Skin epidermis (tissue), 12 donors: ENCODE results near the gene HCN1.
"Not testable (repeated sequence)": the region's sequence is repeated elsewhere in the genome, so short reads cannot be mapped to it uniquely, and the experiment has no call there.

ENCODE experiments used
- H3K27ac ChIP-seq, 21 experiments: fragments of 200-600 bp; sonication (generic) in 11 of 21; one replicate each; pipeline ENCODE4 v1.5.0; 2020; ENCODE audit warnings: mild to moderate bottlenecking in 3 of 21, inconsistent platforms in 2 of 21, moderate library complexity in 2 of 21
- H3K4me3 ChIP-seq, 7 experiments: fragments of 200-600 bp; sonication (generic) in 2 of 7; one replicate each; pipeline ENCODE4 v1.5.0; 2020; ENCODE audit warnings: inconsistent platforms in 2 of 7, mild to moderate bottlenecking in 2 of 7, moderate library complexity in 1 of 7

The HCN1 gene

DNA sequence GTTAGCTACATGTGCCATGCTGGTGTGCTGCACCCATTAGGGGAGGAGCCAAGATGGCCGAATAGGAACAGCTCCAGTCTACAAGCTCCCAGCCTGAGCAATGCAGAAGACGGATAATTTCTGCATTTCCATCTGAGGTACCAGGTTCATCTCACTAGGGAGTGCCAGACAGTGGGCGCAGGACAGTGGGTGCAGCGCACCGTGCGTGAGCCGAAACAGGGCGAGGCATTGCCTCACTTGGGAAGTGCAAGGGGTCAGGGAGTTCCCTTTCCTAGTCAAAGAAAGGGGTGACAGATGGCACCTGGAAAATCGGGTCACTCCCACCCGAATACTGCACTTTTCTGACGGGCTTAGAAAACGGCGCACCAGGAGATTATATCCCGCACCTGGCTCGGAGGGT is 251.3 kb downstream of the HCN1 start:
- H3K27ac ChIP-seq, H3K4me3 ChIP-seq: not testable (repeated sequence)

DNA sequence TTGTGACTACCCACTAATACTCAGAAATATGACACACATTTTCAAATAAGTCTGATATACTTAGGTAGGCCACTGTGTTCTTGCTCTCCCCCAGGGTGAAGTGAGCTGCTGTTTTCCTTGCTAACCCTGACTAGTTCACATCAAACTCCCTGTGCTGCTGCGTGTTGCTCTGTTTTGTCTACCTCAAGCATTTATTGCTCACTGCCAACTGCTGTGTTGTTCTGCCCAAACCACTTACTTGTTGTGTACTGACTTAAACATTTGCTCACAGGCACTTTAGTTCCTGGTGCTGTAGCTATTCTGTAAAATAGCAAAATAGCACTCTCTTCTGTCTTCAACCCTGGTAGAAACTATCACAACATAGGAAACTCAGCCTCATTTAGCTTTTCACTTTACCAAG is 255.7 kb downstream of the HCN1 start:
- no peak overlapping the region for H3K27ac ChIP-seq
- H3K4me3 ChIP-seq, result no peak overlapping the region

DNA sequence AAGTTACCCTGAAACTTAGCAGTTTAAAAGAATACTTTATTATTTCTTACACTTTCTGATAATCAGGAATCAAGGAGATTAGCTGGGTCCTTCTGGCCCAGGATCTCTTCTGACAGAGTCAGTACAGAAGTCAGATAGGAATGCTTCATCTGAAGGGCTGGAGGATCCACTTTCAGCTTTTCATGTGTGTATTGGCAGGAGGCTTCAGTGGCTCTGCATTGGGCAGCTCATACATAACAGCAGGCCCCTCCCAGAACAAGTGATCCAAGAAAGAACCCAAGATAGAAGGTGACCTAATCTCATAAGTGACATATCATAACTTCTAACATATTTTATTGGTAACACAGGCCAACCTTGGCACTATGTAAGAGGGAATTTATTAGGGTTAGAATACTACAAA is 258.4 kb downstream of the HCN1 start:
- Histone ChIP-seq H3K27ac (no peak overlapping the region), H3K4me3 (no peak overlapping the region)

DNA sequence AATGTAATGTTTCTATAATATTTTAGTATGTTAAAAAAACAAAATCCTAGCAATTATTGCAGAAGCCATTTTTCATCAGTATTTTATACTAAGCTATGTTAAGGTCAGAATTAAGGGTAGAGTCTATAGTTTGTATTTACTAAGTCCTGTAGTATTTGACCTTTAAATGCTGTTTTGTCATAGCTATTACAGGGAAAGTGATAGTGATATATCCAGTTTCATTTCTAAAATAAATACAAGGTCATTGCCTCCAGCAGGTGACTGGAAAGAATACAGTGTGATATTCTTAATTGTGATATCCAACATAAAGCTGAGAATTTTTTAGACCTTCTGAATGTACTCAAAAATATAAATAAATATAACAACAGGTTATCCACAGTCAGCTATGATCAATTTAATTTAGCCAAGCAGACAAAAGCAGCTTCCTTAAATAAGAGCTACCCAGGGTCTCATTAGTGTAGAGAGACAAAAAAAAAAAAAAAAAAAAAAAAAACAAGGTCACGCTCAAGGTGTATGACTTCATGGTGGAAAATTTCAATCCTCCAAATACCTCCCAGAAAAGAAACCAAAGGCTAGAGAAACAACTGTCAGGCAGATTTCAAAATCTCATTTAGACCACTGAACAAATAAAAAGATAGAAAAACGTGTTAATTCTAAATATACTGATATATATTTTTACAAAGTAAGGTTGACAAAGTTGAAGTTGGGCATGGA is 278.7 kb downstream of the HCN1 start:
- H3K27ac ChIP-seq, result no peak overlapping the region

DNA sequence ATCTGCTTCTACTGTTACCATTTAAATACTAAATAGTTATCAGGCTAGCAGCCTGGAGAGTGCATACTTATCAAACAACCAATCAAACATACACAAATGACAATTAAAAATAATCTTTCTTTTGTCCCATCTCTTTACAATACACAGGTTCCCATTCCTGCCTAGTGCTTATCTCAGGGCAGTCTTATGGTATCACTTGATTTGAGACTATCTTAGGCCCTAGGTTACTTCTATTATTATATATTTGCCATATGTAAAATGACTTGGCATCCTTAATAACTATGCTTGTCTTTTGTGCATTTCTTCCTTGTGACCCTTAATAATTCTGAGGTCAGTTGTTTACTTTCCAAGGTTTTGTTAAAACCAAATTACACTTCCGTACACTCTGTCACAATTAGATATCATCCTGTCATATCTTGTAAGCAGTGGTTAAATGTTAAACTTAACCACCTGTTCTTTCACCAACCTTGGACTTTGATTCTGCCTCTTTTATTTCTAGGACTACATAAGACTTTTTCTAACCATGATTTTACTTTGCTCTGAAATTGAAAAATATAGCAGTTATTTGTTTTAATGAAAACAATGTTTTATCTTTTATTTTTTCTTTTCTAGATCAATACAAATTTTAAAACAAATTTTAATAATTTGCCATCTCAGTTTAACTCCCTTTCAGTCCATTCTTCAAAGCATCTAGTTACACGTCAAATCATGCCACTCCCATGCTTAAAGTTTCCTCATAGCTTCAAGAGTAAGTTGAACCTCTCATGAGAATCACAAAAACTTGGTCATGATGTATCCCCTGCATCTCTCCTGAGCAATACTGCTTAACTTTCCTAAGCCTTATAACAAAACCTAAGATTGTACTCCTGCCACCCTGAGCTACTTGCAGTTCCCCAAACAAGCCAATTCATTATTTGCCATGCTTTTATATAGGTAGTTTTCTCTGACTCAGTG is 281.3 kb downstream of the HCN1 start:
- H3K4me3 ChIP-seq, result no peak overlapping the region
- no peak overlapping the region for H3K27ac ChIP-seq

More for the DNA sequence above, 278.7 kb downstream of the HCN1 start:
- no peak overlapping the region for H3K4me3 ChIP-seq

DNA sequence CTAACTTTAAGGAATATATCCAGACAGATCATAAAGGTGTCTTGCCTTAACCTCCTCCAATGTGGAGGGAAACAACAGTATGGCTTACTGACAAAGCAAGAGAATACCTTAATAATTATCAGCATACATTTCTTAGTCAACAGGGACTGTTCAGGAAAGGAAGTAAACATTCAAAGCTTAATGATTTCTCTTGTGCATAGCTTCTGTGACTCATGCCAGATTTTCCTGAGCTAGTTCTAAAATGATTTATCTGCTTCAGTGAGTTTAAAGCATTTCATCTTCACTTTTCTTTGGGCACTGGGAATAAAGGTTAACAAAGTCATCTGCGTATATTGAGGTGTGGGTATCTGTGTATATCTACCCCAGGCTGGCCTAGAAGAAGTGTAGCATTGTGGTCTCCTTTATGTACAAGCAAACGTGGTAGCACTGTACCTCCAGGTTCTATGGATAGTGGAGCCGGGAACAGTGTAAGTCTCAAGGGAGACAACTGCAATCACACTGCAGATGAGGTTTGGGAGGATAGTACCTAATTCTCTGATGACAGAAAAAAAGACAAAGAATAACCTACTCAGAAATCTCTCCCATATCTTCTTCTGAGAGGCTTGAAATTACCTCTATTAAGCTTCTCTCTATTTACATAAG is 284.1 kb downstream of the HCN1 start:
- Histone ChIP-seq H3K4me3 (no peak overlapping the region), H3K27ac (no peak overlapping the region)

DNA sequence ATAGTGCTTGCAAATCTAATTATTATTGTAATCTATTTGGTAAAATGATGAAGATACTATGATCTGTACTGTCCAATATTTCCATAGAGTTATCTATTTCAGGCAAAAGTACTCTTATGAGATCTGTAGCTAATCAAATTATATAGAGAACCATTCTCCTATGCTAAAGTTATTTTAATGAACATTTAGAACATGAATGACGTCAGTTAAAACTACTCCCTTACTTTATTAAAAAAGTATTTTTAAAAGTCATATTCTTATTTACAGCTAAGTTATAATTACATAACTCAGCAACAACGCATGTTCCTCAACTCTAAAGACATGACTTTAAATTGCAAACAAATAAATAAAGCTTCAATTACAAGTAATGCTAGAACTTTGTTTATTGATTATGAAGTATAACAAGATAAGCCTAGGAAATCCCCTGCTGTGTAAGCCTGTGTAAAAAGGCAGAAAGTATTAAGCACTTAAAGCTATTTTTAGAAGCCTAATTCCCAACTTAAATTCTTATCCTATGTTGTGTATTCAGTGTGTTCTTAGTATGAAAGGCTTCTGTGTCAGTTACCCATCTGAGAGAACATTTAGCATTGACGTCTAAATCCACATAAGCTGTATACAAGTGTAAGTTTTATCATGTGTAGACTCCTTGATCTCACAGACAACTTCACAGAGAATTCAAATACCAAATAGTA is 285.7 kb downstream of the HCN1 start:
- Histone ChIP-seq H3K4me3 (no peak overlapping the region), H3K27ac (no peak overlapping the region)

DNA sequence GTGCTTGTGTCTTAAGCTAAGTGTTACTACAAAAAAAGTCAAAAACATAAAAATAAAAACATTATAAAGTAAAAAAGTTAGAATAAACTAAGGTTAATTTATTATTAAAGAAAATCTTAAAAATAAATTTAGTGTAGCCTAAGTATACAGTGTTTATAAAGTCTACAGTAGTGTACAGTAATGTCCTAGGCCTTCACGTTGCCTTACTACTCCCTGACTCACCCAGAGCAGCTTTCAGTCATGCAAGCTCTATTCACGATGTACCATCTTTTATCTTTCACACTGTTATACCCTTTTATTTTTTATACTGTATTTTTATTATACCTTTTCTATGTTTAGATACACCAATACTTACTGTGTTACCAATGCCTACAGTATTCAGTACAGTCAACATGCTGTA is 288.1 kb downstream of the HCN1 start:
- no peak overlapping the region for H3K27ac ChIP-seq
- no peak overlapping the region for H3K4me3 ChIP-seq

DNA sequence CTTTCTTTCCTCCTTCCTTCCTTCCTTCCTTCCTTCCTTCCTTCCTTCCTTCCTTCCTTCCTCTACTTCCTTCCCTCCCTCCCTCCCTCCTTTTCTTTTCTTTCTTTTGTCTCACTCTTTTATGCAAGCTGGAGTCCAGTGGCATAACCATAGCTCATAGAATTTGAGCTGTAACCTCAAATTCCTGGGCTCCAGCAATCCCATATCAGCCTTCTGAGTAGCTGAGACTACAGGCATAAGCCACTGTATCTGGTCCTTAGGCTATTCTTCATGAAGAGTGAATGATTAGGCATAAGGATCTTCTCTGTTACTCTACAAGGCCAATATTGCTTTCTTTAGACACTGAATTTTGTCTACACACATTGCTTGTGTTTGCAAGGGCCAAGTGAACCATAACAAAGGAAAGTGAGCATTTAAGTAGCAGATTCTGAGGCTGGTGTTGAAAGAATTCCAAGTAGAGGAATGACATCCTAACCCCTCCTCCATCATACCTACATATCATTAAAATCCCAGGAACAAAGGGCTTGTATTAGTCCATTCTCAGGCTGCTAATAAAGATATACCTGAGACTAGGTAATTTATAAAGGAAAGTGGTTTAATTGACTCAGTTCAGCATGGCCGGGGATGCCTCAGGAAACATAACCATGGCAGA is 293.2 kb downstream of the HCN1 start:
- Histone ChIP-seq H3K4me3 (no peak overlapping the region), H3K27ac (no peak overlapping the region)

DNA sequence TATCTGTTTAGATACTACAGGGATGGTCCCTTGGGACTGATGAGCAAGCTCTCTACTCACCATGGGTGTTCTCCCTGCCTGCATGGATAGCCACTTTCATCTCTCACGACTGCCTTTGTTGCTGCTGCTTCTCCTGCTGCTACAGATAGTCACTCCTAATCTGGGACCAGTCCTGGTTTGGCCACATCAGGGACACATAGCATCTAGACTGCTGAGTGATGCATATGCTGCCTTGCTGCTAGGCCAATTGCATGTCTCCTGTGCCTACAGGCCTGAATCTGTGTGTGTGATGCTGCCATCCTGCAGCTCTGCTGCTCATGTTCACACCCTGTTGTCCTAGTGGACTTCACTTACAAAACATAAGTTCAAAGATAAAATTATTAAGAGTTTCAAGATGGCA is 297.1 kb downstream of the HCN1 start:
- Histone ChIP-seq H3K4me3 (no peak overlapping the region), H3K27ac (no peak overlapping the region)

DNA sequence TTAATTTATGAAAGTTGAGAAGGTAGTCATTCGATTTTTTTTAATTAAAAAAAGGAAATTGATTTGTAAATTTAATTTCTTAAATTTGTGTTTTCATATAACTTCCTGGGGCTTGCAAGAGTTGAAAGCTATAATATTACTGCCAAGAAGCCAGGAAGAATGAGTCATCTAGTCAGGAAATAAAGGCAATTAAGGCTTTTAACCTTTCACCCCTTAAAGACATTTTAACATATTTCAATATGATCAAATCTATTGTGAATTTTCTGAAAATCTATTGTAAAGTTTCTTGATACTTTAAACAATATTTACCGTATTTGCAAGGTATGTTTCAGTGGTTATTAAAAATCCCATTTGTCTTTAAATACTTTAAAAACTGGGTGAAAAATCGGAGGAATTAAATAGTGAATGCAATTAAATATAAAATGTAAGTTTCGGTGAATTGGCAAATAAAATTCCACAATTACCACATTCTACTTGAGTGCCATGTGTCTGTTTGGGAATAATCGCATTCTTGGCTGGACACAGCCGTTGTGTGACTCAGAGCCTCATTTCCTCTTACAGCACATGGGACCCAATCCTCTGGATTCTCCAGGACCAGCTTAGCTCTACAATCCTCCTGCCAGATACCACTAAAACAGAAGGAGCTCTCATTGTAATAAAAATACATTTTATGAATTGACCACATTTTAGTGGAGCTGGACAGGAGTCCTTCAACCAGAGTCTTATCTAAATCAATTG is 310.7 kb downstream of the HCN1 start:
- H3K27ac ChIP-seq, result peak overlapping the region in 1 of 21 experiments; percentile 33
- no peak overlapping the region for H3K4me3 ChIP-seq

DNA sequence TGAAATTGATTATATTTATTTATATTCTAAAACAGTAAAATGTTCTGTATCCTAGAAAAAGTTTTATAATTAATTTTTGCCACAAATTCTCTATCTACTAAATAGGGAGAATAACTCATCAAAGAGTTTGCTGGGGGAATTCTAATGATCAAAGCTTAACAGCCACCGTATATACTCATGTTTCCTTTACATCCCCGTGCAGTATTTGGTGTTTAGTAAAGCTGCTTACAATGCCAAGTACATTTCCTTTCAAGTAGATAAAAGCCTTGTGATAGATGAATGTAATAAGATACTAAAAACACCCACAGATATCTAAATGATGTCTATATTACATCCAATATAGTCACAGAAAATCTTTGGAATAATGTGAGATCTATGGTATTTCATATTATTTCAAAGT is 312.2 kb downstream of the HCN1 start:
- Histone ChIP-seq H3K4me3 (no peak overlapping the region), H3K27ac (no peak overlapping the region)

DNA sequence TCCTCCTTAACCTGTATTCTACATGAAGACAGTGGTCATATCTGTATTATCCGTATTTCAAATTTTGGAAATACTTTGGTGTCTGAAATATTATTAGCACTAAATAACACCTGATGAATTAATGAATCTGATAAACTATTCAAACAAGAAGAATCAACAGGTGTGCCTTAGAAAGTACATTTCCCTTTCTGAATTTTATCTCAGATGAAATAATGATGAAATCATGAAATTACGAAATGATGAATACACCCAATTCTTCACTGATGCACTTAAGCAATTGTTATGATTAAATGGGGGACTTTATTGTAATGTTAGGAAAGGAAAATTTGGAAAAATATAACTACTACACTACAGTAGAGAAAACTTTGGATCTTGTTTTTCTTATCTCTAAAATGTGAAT is 313.6 kb downstream of the HCN1 start:
- H3K27ac ChIP-seq, result no peak overlapping the region
- H3K4me3 ChIP-seq, result no peak overlapping the region

DNA sequence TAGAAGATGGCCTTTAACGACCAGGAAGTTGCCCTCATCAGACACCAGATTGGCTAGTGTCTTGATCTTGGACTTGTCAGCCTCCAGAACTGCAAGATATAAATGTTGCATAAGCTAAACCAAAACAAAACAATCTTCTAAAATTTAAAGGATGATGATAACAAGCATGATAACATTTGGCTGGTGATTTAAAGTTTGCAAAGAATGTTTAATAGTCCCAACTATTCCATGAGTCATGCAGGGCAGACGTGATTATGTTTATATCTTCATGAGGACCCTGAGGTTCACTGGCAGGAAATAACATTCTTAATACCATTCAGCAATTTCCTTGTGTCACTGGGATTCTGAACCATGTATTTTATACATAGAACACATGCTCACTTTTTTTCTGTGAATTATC is 319.8 kb downstream of the HCN1 start:
- H3K27ac ChIP-seq, result no peak overlapping the region
- H3K4me3 ChIP-seq, result no peak overlapping the region

DNA sequence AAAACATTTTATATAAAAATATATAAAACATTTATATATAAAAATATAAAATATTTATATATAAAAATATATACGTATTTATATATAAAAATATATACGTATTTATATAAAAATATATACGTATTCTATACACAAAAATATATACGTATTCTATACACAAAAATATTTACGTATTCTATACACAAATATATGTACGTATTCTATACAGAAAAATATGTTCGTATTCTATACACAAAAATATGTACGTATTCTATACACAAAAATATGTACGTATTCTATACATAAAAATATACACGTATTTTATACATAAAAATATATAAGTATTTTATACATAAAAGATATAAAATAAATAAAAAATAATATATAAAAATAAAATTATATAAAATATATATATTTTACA is 323.6 kb downstream of the HCN1 start:
- H3K27ac ChIP-seq, result no peak overlapping the region
- H3K4me3 ChIP-seq, result no peak overlapping the region

DNA sequence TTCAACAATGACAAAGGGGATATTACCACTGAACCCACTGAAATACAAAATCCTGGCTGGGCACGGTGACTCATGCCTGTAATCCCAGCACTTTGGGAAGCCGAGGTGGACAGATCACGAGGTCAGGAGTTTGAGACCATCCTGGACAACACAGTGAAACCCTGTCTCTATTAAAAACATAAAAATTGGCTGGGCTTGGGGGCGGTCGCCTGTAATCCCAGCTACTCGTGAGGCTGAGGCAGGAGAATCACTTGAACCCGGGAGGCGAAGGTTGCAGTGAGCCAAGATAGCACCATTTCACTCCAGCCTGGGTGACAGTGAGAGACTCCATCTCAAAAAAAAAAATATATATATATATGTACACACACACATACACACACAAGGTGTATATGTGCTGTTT is 324.8 kb downstream of the HCN1 start:
- not testable (repeated sequence) for H3K4me3 ChIP-seq, H3K27ac ChIP-seq

DNA sequence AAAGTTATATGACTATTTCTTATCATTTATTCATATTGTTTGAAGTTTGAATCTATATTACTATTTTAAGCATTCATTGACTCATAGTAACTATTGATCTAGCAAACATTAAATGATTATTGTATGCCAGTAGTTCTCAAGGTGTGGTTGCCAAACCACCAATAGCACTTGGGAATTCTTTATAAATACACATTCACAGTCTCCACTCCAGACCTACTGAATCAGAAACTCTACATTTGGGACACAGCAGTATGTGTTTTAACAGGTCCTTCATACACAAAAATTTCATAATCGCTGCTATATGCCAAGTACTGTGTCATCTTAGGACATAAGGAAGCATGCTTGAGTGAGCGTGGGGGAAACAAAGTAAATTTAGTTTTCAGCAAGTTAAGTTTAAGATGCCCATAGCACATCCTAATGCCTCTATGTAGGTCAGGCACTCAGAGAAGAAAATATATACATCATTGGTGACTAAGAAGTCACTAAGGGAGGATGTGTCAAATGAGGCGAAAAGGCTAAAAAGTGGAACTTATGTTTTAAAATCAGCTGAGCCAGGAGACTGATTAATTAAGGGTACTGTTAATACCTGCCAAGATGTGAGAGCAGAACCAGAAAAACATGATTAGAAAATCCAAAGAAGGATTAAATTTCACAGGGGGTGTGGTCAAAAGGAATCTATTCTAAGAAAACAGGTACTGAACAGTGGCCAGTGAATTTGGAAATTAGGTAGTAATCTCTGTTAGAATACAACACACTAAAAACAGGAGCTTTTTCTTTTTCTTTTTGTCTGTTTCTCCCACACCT is 340.8 kb downstream of the HCN1 start:
- Histone ChIP-seq H3K4me3 (no peak overlapping the region), H3K27ac (no peak overlapping the region)

DNA sequence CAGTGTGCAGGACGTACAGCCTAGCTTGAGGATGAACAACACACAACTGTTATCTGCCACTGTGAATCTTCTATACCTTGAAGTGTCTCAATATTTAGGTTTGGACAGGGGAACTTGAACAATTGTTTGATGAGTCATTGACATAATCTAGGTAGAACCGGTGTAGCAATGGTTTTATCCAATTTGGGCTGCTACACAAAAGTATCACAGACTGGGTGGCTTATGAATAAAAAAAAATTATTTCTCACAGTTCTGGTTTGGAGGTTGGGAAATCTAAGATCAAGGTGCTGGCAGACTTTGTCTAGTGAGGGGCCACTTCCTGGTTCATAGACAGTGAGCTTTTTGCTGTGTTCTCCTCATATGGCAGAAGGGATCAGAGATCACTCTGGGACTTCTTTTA is 359.7 kb downstream of the HCN1 start:
- H3K27ac ChIP-seq, result no peak overlapping the region
- no peak overlapping the region for H3K4me3 ChIP-seq
